ENCODE measurements around the gene SLF1.
A peak's percentile ranks its signal among the peaks of the same experiment; 100 is the strongest.

SLF1 gene

GRCh38 chr5:94667937-94668336 is 49.5 kb downstream of the SLF1 start:
- no peak for DNase-seq

GRCh38 chr5:94670726-94671125 is 52.3 kb downstream of the SLF1 start:
- no peak for DNase-seq

GRCh38 chr5:94672746-94673145 is 54.3 kb downstream of the SLF1 start:
- no peak for DNase-seq

- DNase-seq, result no peak
These were observed 56.3 kb downstream of the SLF1 start for GRCh38 chr5:94674490-94675382.

GRCh38 chr5:94675965-94676618 is 57.6 kb downstream of the SLF1 start:
- DNase-seq, result no peak

- DNase-seq, result no peak
These were observed 64.5 kb downstream of the SLF1 start for GRCh38 chr5:94682814-94683520.

GRCh38 chr5:94689908-94690307 is 71.4 kb downstream of the SLF1 start:
- no peak for DNase-seq

GRCh38 chr5:94690778-94691177 is 72.3 kb downstream of the SLF1 start:
- peak; percentile 61 to 86 for DNase-seq

- DNase-seq, result peak in 1 of 2 experiments; percentile 30
These were observed 72.8 kb downstream of the SLF1 start for GRCh38 chr5:94691291-94691690.

- no peak for DNase-seq
These were observed 73.5 kb downstream of the SLF1 start for GRCh38 chr5:94691949-94692348.

- no peak for DNase-seq
These were observed 74.1 kb downstream of the SLF1 start for GRCh38 chr5:94692581-94692980.

- DNase-seq, result peak in 1 of 2 experiments; percentile 54
These were observed 74.8 kb downstream of the SLF1 start for GRCh38 chr5:94693043-94693822.

- DNase-seq, result no peak
These were observed 75.4 kb downstream of the SLF1 start for GRCh38 chr5:94693845-94694370.

- DNase-seq, result no peak
These were observed 76.2 kb downstream of the SLF1 start for GRCh38 chr5:94694671-94695070.

GRCh38 chr5:94698197-94698596 is 79.7 kb downstream of the SLF1 start:
- DNase-seq, result no peak

- no peak for DNase-seq
These were observed 81.1 kb downstream of the SLF1 start for GRCh38 chr5:94699562-94699961.

GRCh38 chr5:94700592-94700991 is 82.1 kb downstream of the SLF1 start:
- DNase-seq, result no peak

GRCh38 chr5:94702729-94703128 is 84.3 kb downstream of the SLF1 start:
- DNase-seq, result no peak

GRCh38 chr5:94705427-94705826 is 87.0 kb downstream of the SLF1 start:
- DNase-seq, result peak in 1 of 2 experiments; percentile 19

GRCh38 chr5:94707359-94707758 is 88.9 kb downstream of the SLF1 start:
- DNase-seq, result no peak

GRCh38 chr5:94709277-94709676 is 90.8 kb downstream of the SLF1 start:
- DNase-seq, result no peak

- no peak for DNase-seq
These were observed 93.3 kb downstream of the SLF1 start for GRCh38 chr5:94711785-94712184.

GRCh38 chr5:94715768-94716167 is 97.3 kb downstream of the SLF1 start:
- no peak for DNase-seq

Measured in NCI-H524 (cell line).